Measurements from ENCODE around the gene COX4I1.

Gene COX4I1

DNA sequence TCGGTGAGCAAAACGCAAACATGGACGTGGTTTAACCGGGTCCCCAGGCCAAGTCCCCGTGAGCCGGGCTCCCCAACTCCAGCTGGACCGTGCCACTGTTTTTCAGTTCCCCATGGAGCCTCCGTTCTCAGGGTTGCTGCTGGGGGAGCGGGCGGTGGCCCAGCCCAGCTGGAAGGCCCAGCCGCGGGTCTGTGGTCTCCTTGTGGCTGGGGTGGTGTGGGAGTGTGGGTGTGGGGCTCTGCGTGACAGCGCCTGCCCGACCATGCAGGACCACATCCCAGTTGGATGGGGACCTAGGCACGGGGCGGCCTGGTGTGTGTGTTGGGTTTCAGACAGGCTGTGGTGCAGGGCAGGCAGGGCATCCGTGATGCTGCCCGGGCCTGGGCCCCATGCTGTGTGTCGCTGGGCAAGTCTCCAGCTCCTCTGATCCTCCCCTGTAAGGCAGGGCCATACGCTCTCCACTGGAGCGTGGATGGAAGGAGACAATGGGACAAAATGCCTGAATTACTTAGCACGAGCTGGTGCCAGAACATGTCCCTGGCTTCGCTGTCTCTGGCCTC, 40.3 kb downstream of the COX4I1 start:
- no peak for DNase-seq (ENCODE audit: low read depth in 2 of 3, low spot score in 2 of 3)

DNA sequence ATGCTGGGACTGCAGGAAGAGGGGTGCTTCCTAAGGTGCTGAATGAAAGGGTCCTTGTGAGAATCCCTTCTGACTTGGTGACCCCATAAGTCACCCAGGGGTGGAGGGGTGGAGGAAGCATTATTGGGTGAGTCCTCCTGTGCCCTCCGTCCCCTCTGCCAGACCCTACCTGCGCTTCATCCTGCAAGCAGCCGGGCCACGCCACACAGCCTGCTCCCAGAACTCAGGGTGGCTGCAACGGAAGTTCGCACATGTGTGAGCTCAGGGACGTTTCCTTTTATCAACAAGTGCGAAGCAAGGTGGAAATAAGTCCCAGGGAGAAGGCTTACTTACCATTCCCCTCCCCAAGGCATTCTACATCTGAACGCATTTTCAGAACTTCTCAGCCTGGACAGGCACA, 40.9 kb downstream of the COX4I1 start:
- no peak for DNase-seq (ENCODE audit: low read depth in 2 of 3, low spot score in 2 of 3)

DNA sequence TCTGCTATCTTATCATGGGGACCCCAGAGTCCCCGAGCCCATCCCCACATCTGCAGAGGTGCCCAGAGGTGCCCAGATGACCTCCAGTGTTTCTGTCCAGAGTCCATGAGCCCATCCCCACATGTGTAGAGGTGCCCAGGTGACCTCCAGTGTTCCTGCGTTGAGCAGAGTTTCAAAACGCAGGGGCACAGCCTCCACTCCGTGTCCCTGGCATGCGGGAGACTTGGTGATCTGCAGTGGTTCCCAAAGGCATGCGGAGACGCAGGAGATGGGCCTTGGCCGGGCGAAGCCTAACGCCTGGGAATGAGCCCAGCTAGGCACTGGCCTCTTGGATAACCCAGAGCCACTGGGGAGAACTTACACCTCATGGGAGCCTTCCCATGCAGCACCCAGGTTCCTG, 41.3 kb downstream of the COX4I1 start:
- no peak for DNase-seq (ENCODE audit: low read depth in 2 of 3, low spot score in 2 of 3)

- no peak for DNase-seq (ENCODE audit: low read depth in 2 of 3, low spot score in 2 of 3)
Measured at GRCh38 chr16:85842435-85842834, 42.9 kb downstream of the COX4I1 start.

- no peak for DNase-seq (ENCODE audit: low read depth in 2 of 3, low spot score in 2 of 3)
Measured at GRCh38 chr16:85842848-85843247, 43.4 kb downstream of the COX4I1 start.

- no peak for DNase-seq (ENCODE audit: low read depth in 2 of 3, low spot score in 2 of 3)
Measured at GRCh38 chr16:85843471-85844168, 44.1 kb downstream of the COX4I1 start.

- no peak for DNase-seq (ENCODE audit: low read depth in 2 of 3, low spot score in 2 of 3)
Measured at GRCh38 chr16:85844169-85844481, 44.6 kb downstream of the COX4I1 start.

GRCh38 chr16:85844786-85845185, 45.3 kb downstream of the COX4I1 start:
- no peak for DNase-seq (ENCODE audit: low read depth in 2 of 3, low spot score in 2 of 3)

GRCh38 chr16:85845266-85845665, 45.8 kb downstream of the COX4I1 start:
- no peak for DNase-seq (ENCODE audit: low read depth in 2 of 3, low spot score in 2 of 3)

GRCh38 chr16:85846461-85846860, 47.0 kb downstream of the COX4I1 start:
- DNase-seq (ENCODE audit: low read depth in 2 of 3, low spot score in 2 of 3): no peak

GRCh38 chr16:85847036-85847435, 47.5 kb downstream of the COX4I1 start:
- no peak for DNase-seq (ENCODE audit: low read depth in 2 of 3, low spot score in 2 of 3)

DNA sequence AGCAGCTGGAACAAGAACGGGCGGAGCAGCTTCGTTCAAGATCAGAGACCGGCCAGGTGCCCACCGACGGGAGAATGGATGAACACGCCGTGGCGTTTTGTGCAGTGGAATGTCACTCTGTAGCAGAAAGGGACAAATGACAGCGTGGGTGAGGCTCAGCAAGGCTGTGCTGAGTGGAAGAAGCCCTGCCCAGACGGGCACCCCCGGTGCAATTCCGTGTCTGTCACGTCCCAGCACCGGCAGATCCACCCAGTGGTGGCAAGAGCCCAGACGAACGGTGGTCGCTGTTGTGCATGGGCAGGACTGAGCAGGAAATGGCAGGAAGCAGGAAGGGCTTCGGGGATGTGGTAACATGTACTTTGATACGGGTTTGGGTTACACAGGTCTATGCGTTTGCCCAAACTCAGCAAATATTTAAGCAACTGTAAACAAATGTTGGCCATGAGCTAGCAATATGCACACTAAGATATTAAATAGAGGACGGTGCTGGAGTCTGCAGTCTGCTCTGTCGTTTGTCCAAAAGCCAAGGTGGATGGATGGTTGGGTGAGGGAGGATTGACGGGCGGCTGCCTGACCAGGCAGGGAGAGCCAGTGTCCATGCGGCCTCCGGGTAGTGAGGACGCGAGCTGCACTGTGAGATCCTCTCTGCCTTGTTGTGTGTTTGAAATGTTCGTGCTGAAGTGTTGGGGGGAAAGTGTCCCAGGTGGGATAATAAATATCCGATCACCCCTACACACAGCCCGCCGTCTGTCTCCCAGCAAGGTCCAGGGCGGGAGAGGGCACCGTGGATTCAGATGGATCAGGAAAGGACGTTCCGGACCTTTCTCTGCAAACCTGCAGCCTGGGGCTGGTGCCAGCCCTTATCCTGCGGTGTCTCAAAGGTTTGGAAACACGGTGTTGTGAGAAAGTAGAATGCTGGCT, 48.4 kb downstream of the COX4I1 start:
- DNase-seq (ENCODE audit: low read depth in 2 of 3, low spot score in 2 of 3): no peak

GRCh38 chr16:85848986-85849385, 49.5 kb downstream of the COX4I1 start:
- no peak for DNase-seq (ENCODE audit: low read depth in 2 of 3, low spot score in 2 of 3)

- no peak for DNase-seq (ENCODE audit: low read depth in 2 of 3, low spot score in 2 of 3)
Measured at GRCh38 chr16:85849388-85849787, 49.9 kb downstream of the COX4I1 start.

GRCh38 chr16:85850344-85850880, 50.9 kb downstream of the COX4I1 start:
- no peak for DNase-seq (ENCODE audit: low read depth in 2 of 3, low spot score in 2 of 3)

GRCh38 chr16:85851034-85851785, 51.7 kb downstream of the COX4I1 start:
- DNase-seq (ENCODE audit: low read depth in 2 of 3, low spot score in 2 of 3): no peak

- no peak for DNase-seq (ENCODE audit: low read depth in 2 of 3, low spot score in 2 of 3)
Measured at GRCh38 chr16:85853547-85854545, 54.4 kb downstream of the COX4I1 start.

DNA sequence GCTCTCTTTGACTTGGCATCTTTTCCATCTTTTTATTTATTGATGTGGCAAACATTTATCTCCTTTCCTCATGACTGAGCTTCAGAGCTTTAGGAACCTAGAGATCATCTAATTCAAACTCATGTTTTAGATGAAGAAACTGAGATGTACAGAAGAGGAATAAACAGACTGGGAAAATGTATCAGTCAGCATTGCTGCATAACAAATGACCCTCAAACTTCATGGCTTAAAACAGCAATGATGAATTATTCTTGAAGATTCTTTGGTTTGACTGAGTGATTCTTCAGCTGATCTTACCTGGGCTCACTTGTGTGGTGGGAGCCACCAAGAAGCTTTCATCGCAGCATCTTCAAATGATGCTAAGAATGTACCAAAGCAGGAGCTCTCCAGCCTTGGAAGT, 55.4 kb downstream of the COX4I1 start:
- DNase-seq (ENCODE audit: low read depth in 2 of 3, low spot score in 2 of 3): no peak

DNA sequence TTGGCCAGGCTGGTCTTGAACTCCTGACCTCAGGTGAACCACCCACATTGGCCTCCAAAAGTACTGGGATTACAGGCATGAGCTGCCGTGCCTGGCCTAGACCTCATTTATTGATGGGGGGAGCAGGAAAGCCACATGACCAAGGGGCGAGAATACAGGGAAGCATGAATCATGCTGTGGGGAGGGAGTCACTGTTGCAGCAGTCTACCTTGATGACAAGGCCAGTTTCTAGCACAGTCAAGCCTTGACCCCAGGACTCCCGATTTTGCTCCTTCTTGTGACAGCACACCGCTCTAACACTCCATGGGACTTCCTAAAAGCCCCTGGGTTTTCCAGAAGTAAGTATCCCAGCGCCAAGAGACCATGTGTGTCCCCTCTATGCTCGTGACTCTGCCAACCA, 56.6 kb downstream of the COX4I1 start:
- no peak for DNase-seq (ENCODE audit: low read depth in 2 of 3, low spot score in 2 of 3)

DNA sequence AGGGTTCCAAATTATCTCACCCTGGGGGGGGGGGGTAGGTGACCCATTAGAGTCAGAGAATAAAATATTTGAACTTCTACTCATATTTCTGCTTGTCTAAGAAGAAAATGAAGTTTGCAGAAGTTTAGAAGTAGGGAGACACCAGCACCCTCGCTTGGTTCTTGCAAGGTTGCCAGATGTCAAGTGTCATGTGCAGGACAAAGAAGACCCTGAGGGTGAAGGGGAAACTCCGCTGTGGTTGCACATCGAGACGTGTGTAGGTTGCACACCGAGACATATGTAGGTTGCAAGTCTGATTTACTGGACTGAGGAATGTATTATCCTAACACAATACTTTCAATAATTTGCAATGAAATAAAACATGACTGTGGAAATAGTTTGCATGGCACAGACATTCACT, 57.1 kb downstream of the COX4I1 start:
- DNase-seq (ENCODE audit: low read depth in 2 of 3, low spot score in 2 of 3): no peak
